ENCODE measurements around the gene HRH2.
"Not testable (repeated sequence)": the region's sequence is repeated elsewhere in the genome, so short reads cannot be mapped to it uniquely, and the experiment has no call there.

HRH2 gene

GRCh38 chr5:175717837-175718236 lies 60.0 kb downstream of the HRH2 start:
- DNase-seq = no peak

GRCh38 chr5:175718401-175719108 lies 60.7 kb downstream of the HRH2 start:
- no peak for DNase-seq

GRCh38 chr5:175719109-175719432 lies 61.2 kb downstream of the HRH2 start:
- DNase-seq = not testable (repeated sequence)

- no peak for DNase-seq
Observed at GRCh38 chr5:175724314-175725275, 66.7 kb downstream of the HRH2 start.

GRCh38 chr5:175728316-175728715 lies 70.4 kb downstream of the HRH2 start:
- no peak for DNase-seq

- no peak for DNase-seq
Observed at GRCh38 chr5:175728885-175729828, 71.3 kb downstream of the HRH2 start.

- DNase-seq = peak; percentile 85
Observed at GRCh38 chr5:175729829-175730277, 72.0 kb downstream of the HRH2 start.

- DNase-seq = no peak
Observed at GRCh38 chr5:175731172-175731571, 73.3 kb downstream of the HRH2 start.

GRCh38 chr5:175731756-175732465 lies 74.0 kb downstream of the HRH2 start:
- DNase-seq = no peak

GRCh38 chr5:175733017-175733416 lies 75.1 kb downstream of the HRH2 start:
- DNase-seq = no peak

- DNase-seq = no peak
Observed at GRCh38 chr5:175734016-175734415, 76.1 kb downstream of the HRH2 start.

- peak; percentile 81 for DNase-seq
Observed at GRCh38 chr5:175734501-175734900, 76.6 kb downstream of the HRH2 start.

GRCh38 chr5:175735701-175736100 lies 77.8 kb downstream of the HRH2 start:
- DNase-seq = no peak

GRCh38 chr5:175736652-175737051 lies 78.8 kb downstream of the HRH2 start:
- DNase-seq = no peak

- no peak for DNase-seq
Observed at GRCh38 chr5:175737481-175737880, 79.6 kb downstream of the HRH2 start.

- no peak for DNase-seq
Observed at GRCh38 chr5:175738126-175738525, 80.3 kb downstream of the HRH2 start.

GRCh38 chr5:175738602-175739133 lies 80.8 kb downstream of the HRH2 start:
- DNase-seq = no peak

GRCh38 chr5:175740014-175740413 lies 82.1 kb downstream of the HRH2 start:
- no peak for DNase-seq

- no peak for DNase-seq
Observed at GRCh38 chr5:175741556-175741955, 83.7 kb downstream of the HRH2 start.

- no peak for DNase-seq
Observed at GRCh38 chr5:175742290-175742994, 84.6 kb downstream of the HRH2 start.

GRCh38 chr5:175743676-175744210 lies 85.9 kb downstream of the HRH2 start:
- DNase-seq = no peak

All from NCI-H2171 treated with DMSO at 0.1 percent for 48 hours (cell line).